HEK293 (cell line): ENCODE data around the gene NUDT16L1.

Experiments
- CTCF ChIP-seq: fragments of 450-650 bp; formaldehyde crosslinking; IDR thresholded peaks from 2 replicates; pipeline ENCODE4 v1.5.1; 2016; ENCODE audit warnings: missing biosample characterization, missing genetic modification characterization
- ELK4 ChIP-seq: IDR thresholded peaks from 2 replicates; pipeline ENCODE4 v1.6.1; 2011; ENCODE audit warnings: mild to moderate bottlenecking, low read depth, low read length, borderline replicate concordance
- HOXA7 ChIP-seq: sonication (generic); formaldehyde crosslinking; IDR thresholded peaks from 2 replicates; pipeline ENCODE4 v1.8.1; 2022; ENCODE audit warnings: missing genetic modification reagents, borderline replicate concordance
- KLF16 ChIP-seq: fragments of 450-650 bp; formaldehyde crosslinking; IDR thresholded peaks from 2 replicates; pipeline ENCODE4 v1.5.1; 2017; ENCODE audit warnings: missing biosample characterization, missing genetic modification characterization
- KLF17 ChIP-seq: fragments of 450-650 bp; formaldehyde crosslinking; IDR thresholded peaks from 2 replicates; pipeline ENCODE4 v1.5.1; 2016; ENCODE audit warnings: missing biosample characterization, missing genetic modification characterization
- REST ChIP-seq: fragments of 450-650 bp; formaldehyde crosslinking; IDR thresholded peaks from 2 replicates; pipeline ENCODE4 v1.5.1; 2016; ENCODE audit warnings: missing biosample characterization, missing genetic modification characterization
- SP7 ChIP-seq: fragments of 450-650 bp; formaldehyde crosslinking; IDR thresholded peaks from 2 replicates; pipeline ENCODE4 v1.5.1; 2016; ENCODE audit warnings: missing biosample characterization, missing genetic modification characterization
- ZFP3 ChIP-seq: fragments of 450-650 bp; formaldehyde crosslinking; IDR thresholded peaks from 2 replicates; pipeline ENCODE4 v1.5.1; 2016; ENCODE audit warnings: low read depth, missing biosample characterization, missing genetic modification characterization
- ZNF335 ChIP-seq: fragments of 450-650 bp; formaldehyde crosslinking; conservative IDR thresholded peaks from 2 replicates; pipeline ENCODE4 v1.5.1; 2016; ENCODE audit warnings: missing biosample characterization, missing genetic modification characterization
- ZNF366 ChIP-seq: fragments of 450-650 bp; formaldehyde crosslinking; conservative IDR thresholded peaks from 2 replicates; pipeline ENCODE4 v1.5.1; 2016; ENCODE audit warnings: missing biosample characterization, missing genetic modification characterization
- ZNF37A ChIP-seq: fragments of 450-650 bp; IDR thresholded peaks from 2 replicates; pipeline ENCODE4 v1.5.1; 2018; ENCODE audit warnings: missing biosample characterization, missing genetic modification characterization
- ZNF560 ChIP-seq: fragments of 450-650 bp; formaldehyde crosslinking; IDR thresholded peaks from 2 replicates; pipeline ENCODE4 v1.5.1; 2017; ENCODE audit warnings: missing biosample characterization, missing genetic modification characterization, borderline replicate concordance
- ZNF837 ChIP-seq: fragments of 450-650 bp; formaldehyde crosslinking; IDR thresholded peaks from 2 replicates; pipeline ENCODE4 v1.5.1; 2016; ENCODE audit warnings: missing biosample characterization, missing genetic modification characterization

DNA sequence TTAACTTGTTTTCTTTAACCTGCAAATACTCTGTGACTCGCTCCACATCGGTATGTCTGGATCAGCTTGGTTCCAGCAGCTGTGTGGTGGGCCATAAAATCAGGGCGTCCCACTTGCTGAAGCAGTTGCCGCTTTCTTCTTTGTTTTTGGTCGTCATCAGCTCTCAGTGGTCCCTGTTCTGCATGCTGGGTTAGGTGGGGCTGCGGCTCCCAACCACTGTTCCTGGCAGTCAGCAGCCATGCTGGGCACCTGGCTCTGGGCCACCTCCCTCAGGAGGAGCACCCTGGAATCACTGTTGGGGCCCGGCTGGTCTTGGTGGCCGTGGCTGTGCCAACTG lies 45.8 kb upstream of the NUDT16L1 start:
- TF ChIP-seq SP7 (tag by site-specific recombination) (no peak), ELK4 (no peak), ZNF560 (tag by site-specific recombination) (no peak), CTCF (tag by site-specific recombination) (no peak), KLF17 (tag by site-specific recombination) (no peak), HOXA7 (CRISPR knock-in tag) (no peak), REST (no peak), KLF16 (tag by site-specific recombination) (no peak), ZNF335 (no peak), ZNF837 (no peak), ZFP3 (no peak), ZNF37A (tag by site-specific recombination) (no peak), ZNF366 (no peak)
